ENCODE data around the gene SNED1. TPM values are rescaled to one million over a fixed set of nuclear protein-coding genes. Genes with fewer than 3 reads are reported as not detected.

The SNED1 gene
- polyA plus RNA-seq, 1 donor: 6.6 TPM

DNA sequence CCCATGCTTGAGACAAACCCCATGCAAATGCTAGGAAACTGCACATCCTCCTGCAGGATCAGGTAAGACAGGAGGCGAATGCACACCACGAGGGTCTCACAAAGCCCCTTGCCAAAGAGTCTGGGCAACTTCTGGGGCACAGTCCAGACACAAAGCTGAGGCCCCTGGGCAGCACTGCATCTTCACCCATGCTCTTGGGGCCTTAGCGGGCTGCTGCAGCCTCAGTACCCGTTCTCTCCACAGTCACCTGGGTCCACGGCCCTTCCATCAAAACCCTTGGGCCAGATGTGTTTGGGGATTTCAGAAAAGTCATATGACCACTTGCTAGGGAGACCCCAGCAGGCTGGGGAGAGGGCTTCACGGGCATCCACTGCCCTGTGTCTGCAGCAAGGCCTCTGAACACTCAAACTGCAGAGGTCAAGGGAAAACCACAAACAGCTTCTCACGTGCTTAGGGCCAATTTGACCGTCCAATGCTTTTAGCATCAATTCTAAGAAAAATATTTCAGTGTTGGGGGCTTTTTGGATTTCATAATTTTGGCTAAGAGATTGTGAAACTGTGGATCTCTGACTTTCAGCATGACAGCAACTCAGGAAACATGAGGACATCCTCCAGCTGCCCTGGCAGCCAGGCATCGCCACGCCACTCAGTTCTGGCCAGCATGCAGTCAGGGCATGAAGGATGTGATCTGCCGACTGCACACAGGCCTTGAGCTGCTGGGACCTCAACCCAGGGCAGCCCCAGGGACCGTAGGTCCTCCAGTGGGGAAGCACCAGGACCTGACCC lies 130.9 kb downstream of the SNED1 start:
- H3K4me3 ChIP-seq (ENCODE audit: low read length): no peak overlapping the region
- DNase-seq: no peak
- WGBS (ENCODE audit: insufficient coverage, low lambda C conversion rate): no CpG with 5 or more reads among the region's 12 CpGs
- H3K27me3 ChIP-seq (ENCODE audit: control insufficient read depth, insufficient read depth, low read length): no peaks in the 10 kb centered on the region
- H3K36me3 ChIP-seq (ENCODE audit: control insufficient read depth, insufficient read depth, low read length): peaks cover 13% of the 10 kb centered on the region
- no peak overlapping the region for H3K27ac ChIP-seq (ENCODE audit: low read length)
- H3K4me1 ChIP-seq (ENCODE audit: control insufficient read depth, insufficient read depth, low read length): no peaks in the 10 kb centered on the region
- H3K9me3 ChIP-seq (ENCODE audit: control insufficient read depth, low read depth, low read length): no peaks in the 10 kb centered on the region

- Histone ChIP-seq H3K4me3 (ENCODE audit: low read length) (no peak overlapping the region), H3K9me3 (ENCODE audit: control insufficient read depth, low read depth, low read length) (no peaks in the 10 kb centered on the region), H3K36me3 (ENCODE audit: control insufficient read depth, insufficient read depth, low read length) (peaks cover 13% of the 10 kb centered on the region), H3K27ac (ENCODE audit: low read length) (no peak overlapping the region), H3K4me1 (ENCODE audit: control insufficient read depth, insufficient read depth, low read length) (no peaks in the 10 kb centered on the region), H3K27me3 (ENCODE audit: control insufficient read depth, insufficient read depth, low read length) (no peaks in the 10 kb centered on the region)
- DNase-seq: no peak
- no CpG with 5 or more reads among the region's 16 CpGs for WGBS (ENCODE audit: insufficient coverage, low lambda C conversion rate)
These were observed 131.9 kb downstream of the SNED1 start for GRCh38 chr2:241130316-241130715.

DNA sequence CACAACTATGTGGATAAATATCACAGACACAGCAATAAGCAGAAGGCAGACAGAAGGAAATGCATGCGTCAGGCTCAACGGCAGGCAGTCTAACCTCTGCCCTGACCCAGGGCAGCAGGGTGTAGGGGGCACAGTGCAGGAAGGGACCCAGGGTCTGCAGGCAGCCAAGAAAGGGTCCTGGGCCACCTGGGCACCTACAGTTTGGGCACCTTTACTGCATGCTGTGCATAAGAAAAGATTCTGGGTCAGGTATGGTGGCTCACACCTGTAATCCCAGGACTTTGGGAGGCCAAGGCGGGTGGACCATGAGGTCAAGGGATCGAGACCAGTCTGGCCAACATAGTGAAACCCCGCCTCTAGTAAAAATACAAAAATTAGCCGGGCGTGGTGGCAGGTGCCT lies 133.1 kb downstream of the SNED1 start:
- no CpG with 5 or more reads among the region's 7 CpGs for WGBS (ENCODE audit: insufficient coverage, low lambda C conversion rate)

GRCh38 chr2:241132538-241133435 lies 134.4 kb downstream of the SNED1 start:
- H3K4me3 ChIP-seq (ENCODE audit: low read length): no peak overlapping the region
- H3K9me3 ChIP-seq (ENCODE audit: control insufficient read depth, low read depth, low read length): no peaks in the 10 kb centered on the region
- H3K36me3 ChIP-seq (ENCODE audit: control insufficient read depth, insufficient read depth, low read length): peaks cover 4% of the 10 kb centered on the region
- WGBS (ENCODE audit: insufficient coverage, low lambda C conversion rate): no CpG with 5 or more reads among the region's 14 CpGs
- no peak overlapping the region for H3K27ac ChIP-seq (ENCODE audit: low read length)
- no peaks in the 10 kb centered on the region for H3K27me3 ChIP-seq (ENCODE audit: control insufficient read depth, insufficient read depth, low read length)
- H3K4me1 ChIP-seq (ENCODE audit: control insufficient read depth, insufficient read depth, low read length): peaks cover 9% of the 10 kb centered on the region
- DNase-seq: no peak

More for the DNA sequence above, 133.1 kb downstream of the SNED1 start:
- no peak overlapping the region for H3K4me3 ChIP-seq (ENCODE audit: low read length)
- H3K36me3 ChIP-seq (ENCODE audit: control insufficient read depth, insufficient read depth, low read length): peaks cover 3% of the 10 kb centered on the region
- no peak for DNase-seq
- H3K27ac ChIP-seq (ENCODE audit: low read length): no peak overlapping the region
- no peaks in the 10 kb centered on the region for H3K27me3 ChIP-seq (ENCODE audit: control insufficient read depth, insufficient read depth, low read length)
- no peaks in the 10 kb centered on the region for H3K9me3 ChIP-seq (ENCODE audit: control insufficient read depth, low read depth, low read length)
- peaks cover 9% of the 10 kb centered on the region for H3K4me1 ChIP-seq (ENCODE audit: control insufficient read depth, insufficient read depth, low read length)

GRCh38 chr2:241133436-241133820 lies 135.0 kb downstream of the SNED1 start:
- no CpG with 5 or more reads among the region's 10 CpGs for WGBS (ENCODE audit: insufficient coverage, low lambda C conversion rate)
- peaks cover 9% of the 10 kb centered on the region for H3K4me1 ChIP-seq (ENCODE audit: control insufficient read depth, insufficient read depth, low read length)
- no peak overlapping the region for H3K27ac ChIP-seq (ENCODE audit: low read length)
- DNase-seq: no peak
- peaks cover 7% of the 10 kb centered on the region for H3K36me3 ChIP-seq (ENCODE audit: control insufficient read depth, insufficient read depth, low read length)
- H3K4me3 ChIP-seq (ENCODE audit: low read length): no peak overlapping the region
- no peaks in the 10 kb centered on the region for H3K9me3 ChIP-seq (ENCODE audit: control insufficient read depth, low read depth, low read length)
- H3K27me3 ChIP-seq (ENCODE audit: control insufficient read depth, insufficient read depth, low read length): no peaks in the 10 kb centered on the region

- H3K27ac ChIP-seq (ENCODE audit: low read length): no peak overlapping the region
- H3K27me3 ChIP-seq (ENCODE audit: control insufficient read depth, insufficient read depth, low read length): no peaks in the 10 kb centered on the region
- no CpG with 5 or more reads among the region's 7 CpGs for WGBS (ENCODE audit: insufficient coverage, low lambda C conversion rate)
- no peaks in the 10 kb centered on the region for H3K9me3 ChIP-seq (ENCODE audit: control insufficient read depth, low read depth, low read length)
- H3K4me1 ChIP-seq (ENCODE audit: control insufficient read depth, insufficient read depth, low read length): peaks cover 9% of the 10 kb centered on the region
- H3K4me3 ChIP-seq (ENCODE audit: low read length): no peak overlapping the region
- H3K36me3 ChIP-seq (ENCODE audit: control insufficient read depth, insufficient read depth, low read length): peaks cover 7% of the 10 kb centered on the region
- no peak for DNase-seq
These were observed 136.3 kb downstream of the SNED1 start for GRCh38 chr2:241134711-241135110.

DNA sequence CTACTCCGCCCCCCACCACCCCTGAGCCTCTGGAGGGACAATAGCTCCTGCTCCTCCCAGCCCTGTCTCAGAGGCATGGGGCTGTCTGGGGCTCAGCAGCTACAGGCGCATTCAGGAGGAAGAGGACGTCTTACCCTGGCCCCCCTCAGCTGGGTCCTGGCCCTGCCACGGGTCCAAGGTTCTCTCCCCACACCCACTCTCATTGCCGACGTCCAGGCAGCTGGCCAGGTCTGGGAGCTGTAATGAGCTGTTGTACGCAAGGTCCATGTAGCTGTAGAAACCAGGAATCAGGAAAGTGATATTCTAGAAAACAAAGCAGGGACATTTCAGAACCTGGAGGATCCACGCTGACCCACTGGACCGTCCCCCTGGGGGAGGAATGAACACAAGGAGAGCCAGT lies 137.3 kb downstream of the SNED1 start:
- DNase-seq: peak; percentile 66 to 92
- Histone ChIP-seq H3K4me3 (ENCODE audit: low read length) (no peak overlapping the region), H3K36me3 (ENCODE audit: control insufficient read depth, insufficient read depth, low read length) (peaks cover 9% of the 10 kb centered on the region), H3K4me1 (ENCODE audit: control insufficient read depth, insufficient read depth, low read length) (peaks cover 9% of the 10 kb centered on the region), H3K9me3 (ENCODE audit: control insufficient read depth, low read depth, low read length) (no peaks in the 10 kb centered on the region), H3K27ac (ENCODE audit: low read length) (peak overlapping the region; percentile 51), H3K27me3 (ENCODE audit: control insufficient read depth, insufficient read depth, low read length) (no peaks in the 10 kb centered on the region)
- no CpG with 5 or more reads among the region's 9 CpGs for WGBS (ENCODE audit: insufficient coverage, low lambda C conversion rate)

- H3K27ac ChIP-seq (ENCODE audit: low read length): peak overlapping the region; percentile 51
- no peak for DNase-seq
These were observed 137.8 kb downstream of the SNED1 start for GRCh38 chr2:241136191-241136590.

GRCh38 chr2:241136661-241137260 lies 138.3 kb downstream of the SNED1 start:
- H3K9me3 ChIP-seq (ENCODE audit: control insufficient read depth, low read depth, low read length): no peaks in the 10 kb centered on the region
- no peaks in the 10 kb centered on the region for H3K27me3 ChIP-seq (ENCODE audit: control insufficient read depth, insufficient read depth, low read length)
- peaks cover 9% of the 10 kb centered on the region for H3K36me3 ChIP-seq (ENCODE audit: control insufficient read depth, insufficient read depth, low read length)
- no peak overlapping the region for H3K27ac ChIP-seq (ENCODE audit: low read length)
- H3K4me3 ChIP-seq (ENCODE audit: low read length): no peak overlapping the region
- no CpG with 5 or more reads among the region's 25 CpGs for WGBS (ENCODE audit: insufficient coverage, low lambda C conversion rate)
- DNase-seq: no peak
- peaks cover 9% of the 10 kb centered on the region for H3K4me1 ChIP-seq (ENCODE audit: control insufficient read depth, insufficient read depth, low read length)

More at GRCh38 chr2:241136191-241136590, 137.8 kb downstream of the SNED1 start:
- Histone ChIP-seq H3K4me3 (ENCODE audit: low read length) (no peak overlapping the region), H3K27me3 (ENCODE audit: control insufficient read depth, insufficient read depth, low read length) (no peaks in the 10 kb centered on the region), H3K9me3 (ENCODE audit: control insufficient read depth, low read depth, low read length) (no peaks in the 10 kb centered on the region), H3K4me1 (ENCODE audit: control insufficient read depth, insufficient read depth, low read length) (peaks cover 9% of the 10 kb centered on the region), H3K36me3 (ENCODE audit: control insufficient read depth, insufficient read depth, low read length) (peaks cover 9% of the 10 kb centered on the region)
- WGBS (ENCODE audit: insufficient coverage, low lambda C conversion rate): no CpG with 5 or more reads among the region's 8 CpGs

Measured in large intestine (tissue), 3 donors.